Sigmoid colon (tissue), 7 donors: ENCODE data around the gene ALPG. TPM values are rescaled to one million over a fixed set of nuclear protein-coding genes. Genes with fewer than 3 reads are reported as not detected.
"Not testable (repeated sequence)": the region's sequence is repeated elsewhere in the genome, so short reads cannot be mapped to it uniquely, and the experiment has no call there.

ENCODE experiments used
- DNase-seq: peaks from one replicate; pipeline ENCODE4 v3.0.0-alpha.2; 2019
- H3K27ac ChIP-seq, 4 donors: fragments of 200-600 bp; sonication (generic); one replicate each; pipeline ENCODE4 v1.5.1; 2016 to 2019; ENCODE audit warnings: mild to moderate bottlenecking in 1 of 4
- H3K27me3 ChIP-seq, 3 donors: fragments of 200-600 bp; sonication (generic); one replicate each; pipeline ENCODE4 v1.5.1; 2019; ENCODE audit warnings: mild to moderate bottlenecking in 1 of 3
- H3K36me3 ChIP-seq, 4 donors: fragments of 200-600 bp; sonication (generic); one replicate each; pipeline ENCODE4 v1.5.1; 2016 to 2019
- H3K4me1 ChIP-seq, 4 donors: fragments of 200-600 bp; sonication (generic); one replicate each; pipeline ENCODE4 v1.5.1; 2017 to 2019
- H3K4me3 ChIP-seq, 4 donors: fragments of 200-600 bp; sonication (generic); one replicate each; pipeline ENCODE4 v1.5.1; 2017 to 2019; ENCODE audit warnings: mild to moderate bottlenecking in 2 of 4, moderate library complexity in 1 of 4
- H3K9me3 ChIP-seq, 4 donors: fragments of 200-600 bp in 3 of 4; sonication (generic) in 3 of 4; one replicate each; pipeline versions ENCODE4 v1.5.1 to v1.6.1; 2013 to 2019
- CTCF ChIP-seq, 4 experiments: fragments of 450-650 bp in 3 of 4; fragments of 200-600 bp in 1 of 4; IDR thresholded peaks; one replicate each; pipeline ENCODE4 v1.5.1; 2016 to 2019; ENCODE audit warnings: antibody characterized with exemption in 4 of 4, mild to moderate bottlenecking in 3 of 4, moderate library complexity in 2 of 4
- EP300 ChIP-seq, 4 donors: sonication (generic); formaldehyde crosslinking; IDR thresholded peaks; one replicate each; pipeline ENCODE4 v1.6.1; 2017; ENCODE audit warnings: antibody characterized with exemption in 4 of 4
- POLR2A ChIP-seq, 2 donors: fragments of 450-650 bp; IDR thresholded peaks; one replicate each; pipeline ENCODE4 v1.6.1; 2016; ENCODE audit warnings: antibody characterized with exemption in 2 of 2, mild to moderate bottlenecking in 2 of 2, moderate library complexity in 2 of 2
- POLR2AphosphoS5 ChIP-seq, 4 donors: sonication (generic); formaldehyde crosslinking; IDR thresholded peaks; one replicate each; pipeline ENCODE4 v1.6.1; 2017; ENCODE audit warnings: antibody characterized with exemption in 4 of 4
- WGBS, 2 donors: extraction: QIAGEN DNeasy Blood & Tissue Kit; methylation state at CpG; one replicate each; pipeline ENCODE4 v1.1.7; 2013; 5-methylcytosine and 5-hydroxymethylcytosine counted together
- intact Hi-C: fragments of 100-400 bp; cut with DNase I; formaldehyde crosslinking; loops from one replicate; pipeline ENCODE4 v1.15.1; 2023
- polyA plus RNA-seq, 3 donors: library from polyadenylated mRNA; stranded (reverse); fragments of 200-250 nt; gene quantifications; one replicate each; pipeline ENCODE4 v1.2.3, GENCODE V29; 2013
- total RNA-seq, 4 donors: library from RNA; depleted of rRNA; stranded (reverse); fragments of >200 nt; gene quantifications; one replicate each; pipeline ENCODE4 v1.1.0, GENCODE V29; 2016
- donor health status: healthy with polysubstance abuse.
- donor health status: Bipolar disorder and iron deficiency.
- donor health status: healthy.

Gene ALPG
- total and polyA plus RNA-seq, 7 donors, result 0.10 TPM; not detected in 6

- WGBS, 2 donors, result 70 to 78% methylated on average over 16 of the region's 16 CpGs
These were observed 26.0 kb downstream of the ALPG start for GRCh38 chr2:232432598-232433184.

GRCh38 chr2:232433622-232434021, 27.0 kb downstream of the ALPG start:
- H3K27ac ChIP-seq, H3K4me3 ChIP-seq, H3K36me3 ChIP-seq, H3K4me1 ChIP-seq, H3K27me3 ChIP-seq, DNase-seq, H3K9me3 ChIP-seq, intact Hi-C loops: not testable (repeated sequence)
- 80 to 95% methylated on average over 9 of the region's 9 CpGs for WGBS, 2 donors

More at GRCh38 chr2:232432598-232433184, 26.0 kb downstream of the ALPG start:
- H3K9me3 ChIP-seq, result no peaks in the 10 kb centered on the region
- H3K27ac ChIP-seq, result no peak overlapping the region
- no peaks in the 10 kb centered on the region for H3K4me1 ChIP-seq
- no peaks in the 10 kb centered on the region for H3K27me3 ChIP-seq
- no peaks in the 10 kb centered on the region for H3K36me3 ChIP-seq
- DNase-seq, result no peak
- TF ChIP-seq EP300 (IDR thresholded peaks at IDR 0.05) (no peak), CTCF (IDR thresholded peaks at IDR 0.05) (no peak), POLR2A (IDR thresholded peaks at IDR 0.05) (no peak), POLR2AphosphoS5 (IDR thresholded peaks at IDR 0.05) (no peak)
- H3K4me3 ChIP-seq, result no peak overlapping the region
- intact Hi-C loops, result no loop called here

GRCh38 chr2:232434091-232434490, 27.4 kb downstream of the ALPG start:
- WGBS, 2 donors, result 74 to 86% methylated on average over 9 of the region's 9 CpGs
- no peak overlapping the region for H3K4me3 ChIP-seq
- intact Hi-C loops, result no loop called here
- TF ChIP-seq POLR2AphosphoS5 (IDR thresholded peaks at IDR 0.05) (no peak), EP300 (IDR thresholded peaks at IDR 0.05) (no peak), CTCF (IDR thresholded peaks at IDR 0.05) (no peak)
- H3K27me3 ChIP-seq, result no peaks in the 10 kb centered on the region
- DNase-seq, result no peak
- H3K9me3 ChIP-seq, result no peaks in the 10 kb centered on the region
- no peak overlapping the region for H3K27ac ChIP-seq
- H3K4me1 ChIP-seq, result no peaks in the 10 kb centered on the region
- no peaks in the 10 kb centered on the region for H3K36me3 ChIP-seq

- H3K27ac ChIP-seq, result no peak overlapping the region
- H3K27me3 ChIP-seq, result no peaks in the 10 kb centered on the region
- no peaks in the 10 kb centered on the region for H3K9me3 ChIP-seq
- DNase-seq, result no peak
- intact Hi-C loops, result loop anchor here (5.0 kb wide), 1 partner anchor 527 kb away; no protein-coding TSS in a partner anchor
- H3K4me1 ChIP-seq, result no peaks in the 10 kb centered on the region
- no peaks in the 10 kb centered on the region for H3K36me3 ChIP-seq
- 91 to 95% methylated on average over 12 of the region's 12 CpGs for WGBS, 2 donors
- no peak for TF ChIP-seq POLR2AphosphoS5 (IDR thresholded peaks at IDR 0.05)
- TF ChIP-seq CTCF (IDR thresholded peaks at IDR 0.05), result no peak
- no peak for TF ChIP-seq EP300 (IDR thresholded peaks at IDR 0.05)
- TF ChIP-seq POLR2A (IDR thresholded peaks at IDR 0.05), result no peak
- H3K4me3 ChIP-seq, result no peak overlapping the region
These were observed 28.1 kb downstream of the ALPG start for GRCh38 chr2:232434563-232435374.

GRCh38 chr2:232435375-232435648, 28.7 kb downstream of the ALPG start:
- Histone ChIP-seq H3K4me1 (peaks cover 0 to under 1% (median 0%) of the 10 kb centered on the region in 4 donors), H3K27me3 (no peaks in the 10 kb centered on the region), H3K9me3 (no peaks in the 10 kb centered on the region), H3K27ac (no peak overlapping the region), H3K4me3 (no peak overlapping the region), H3K36me3 (no peaks in the 10 kb centered on the region)
- TF ChIP-seq POLR2AphosphoS5 (IDR thresholded peaks at IDR 0.05) (no peak), POLR2A (IDR thresholded peaks at IDR 0.05) (no peak), CTCF (IDR thresholded peaks at IDR 0.05) (no peak), EP300 (IDR thresholded peaks at IDR 0.05) (no peak)
- intact Hi-C loops, result loop anchor here (5.0 kb wide), 1 partner anchor 528 kb away; no protein-coding TSS in a partner anchor
- DNase-seq, result no peak
- WGBS, 2 donors, result 89 to 90% methylated on average over 4 of the region's 4 CpGs
